Activated T-cell treated with anti-CD3 and anti-CD28 coated beads for 24 hours (primary cell): Measurements from ENCODE around the gene TSPAN9.

Experiments used
- DNase-seq: peaks from one replicate; pipeline ENCODE4 v3.0.0-alpha.2; 2020; ENCODE audit warnings: low read depth

Gene TSPAN9

GRCh38 chr12:3316776-3317480 is 239.7 kb downstream of the TSPAN9 start:
- DNase-seq: no peak

DNA sequence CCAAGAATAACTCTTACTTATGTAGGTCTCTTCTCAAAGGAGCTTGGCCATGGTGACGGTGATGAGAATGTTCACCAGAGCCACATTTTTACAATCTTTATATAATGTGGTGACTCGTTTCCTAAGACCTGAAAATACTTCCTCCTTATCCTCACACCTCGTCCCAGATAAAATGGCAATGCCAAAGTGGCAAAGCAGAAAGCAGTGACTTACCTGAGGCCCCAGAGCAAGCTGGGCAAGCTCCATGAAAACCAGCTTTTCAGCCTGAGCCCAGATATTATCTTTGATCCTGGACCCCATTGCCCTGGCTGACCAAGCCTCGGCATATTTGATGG is 240.3 kb downstream of the TSPAN9 start:
- no peak for DNase-seq

DNA sequence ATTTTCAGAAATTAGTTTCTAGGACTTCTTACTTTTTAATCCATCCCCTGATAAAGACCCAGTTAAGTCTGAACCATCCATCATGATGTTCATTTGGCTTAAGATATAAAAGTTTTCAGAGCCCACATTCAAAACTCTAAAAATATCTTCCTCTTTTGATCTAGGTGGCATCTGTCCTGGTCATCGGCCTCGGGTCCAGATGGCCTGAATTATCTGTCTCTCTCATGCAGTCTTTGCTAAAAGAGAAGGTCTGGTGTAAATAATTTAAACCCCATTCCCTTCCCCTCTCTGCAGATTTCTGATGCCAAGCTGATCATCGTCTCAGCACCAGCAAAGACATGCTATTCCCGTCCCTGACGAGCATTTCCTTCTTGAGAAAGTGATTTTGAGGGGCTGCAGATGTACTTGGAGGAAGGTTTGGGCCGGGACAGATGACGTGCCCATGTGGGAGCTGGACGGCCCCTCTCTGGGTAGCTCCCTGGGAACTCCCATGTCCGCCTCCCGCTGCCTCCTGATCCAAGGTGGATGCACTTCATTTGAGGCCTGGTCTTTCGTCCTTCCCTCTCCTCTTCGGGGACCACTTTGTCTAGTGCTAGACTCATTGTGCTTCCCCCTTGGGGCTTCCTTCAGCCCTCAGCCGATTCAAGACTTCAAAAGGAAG is 240.8 kb downstream of the TSPAN9 start:
- DNase-seq: no peak

DNA sequence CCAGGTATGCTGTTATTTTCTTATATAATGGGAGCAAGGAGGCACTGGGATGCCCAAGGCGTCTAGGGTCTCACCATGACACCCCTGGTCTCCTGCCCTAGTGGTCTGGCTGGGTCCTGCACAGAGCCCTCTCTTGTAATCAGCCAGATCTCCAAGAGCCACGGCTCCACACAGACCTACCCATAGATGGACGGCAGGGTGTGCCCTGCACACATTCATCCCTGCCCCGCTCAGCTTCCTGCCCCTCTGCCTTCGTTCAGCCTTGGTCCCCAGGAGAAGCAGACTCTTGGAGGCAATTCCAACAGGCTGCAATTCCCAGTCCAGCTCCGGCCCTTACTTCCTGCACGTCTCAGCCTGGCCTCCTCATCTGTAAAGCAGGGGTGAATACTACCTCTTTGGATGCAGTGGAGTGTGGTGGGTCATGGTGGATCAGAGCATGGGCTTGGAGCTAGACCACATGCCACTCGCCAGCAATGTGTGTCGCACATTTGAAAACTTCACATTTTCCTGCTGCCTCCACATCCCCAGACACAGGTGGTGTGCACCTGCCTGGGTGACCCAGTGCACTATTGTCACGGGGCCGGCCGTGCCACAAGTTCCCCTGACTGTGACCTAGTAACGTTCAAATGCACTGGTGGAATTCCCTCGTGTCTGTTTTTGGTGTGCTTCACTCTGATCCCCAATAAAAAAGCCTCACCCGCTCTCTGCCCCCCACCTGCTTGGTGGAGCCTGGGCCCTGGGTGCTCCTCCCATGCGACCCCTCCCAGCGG is 242.7 kb downstream of the TSPAN9 start:
- no peak for DNase-seq

GRCh38 chr12:3320881-3321509 is 243.8 kb downstream of the TSPAN9 start:
- DNase-seq: no peak

GRCh38 chr12:3321881-3322280 is 244.7 kb downstream of the TSPAN9 start:
- no peak for DNase-seq

- DNase-seq: no peak
Measured at GRCh38 chr12:3323002-3323685, 246.0 kb downstream of the TSPAN9 start.

DNA sequence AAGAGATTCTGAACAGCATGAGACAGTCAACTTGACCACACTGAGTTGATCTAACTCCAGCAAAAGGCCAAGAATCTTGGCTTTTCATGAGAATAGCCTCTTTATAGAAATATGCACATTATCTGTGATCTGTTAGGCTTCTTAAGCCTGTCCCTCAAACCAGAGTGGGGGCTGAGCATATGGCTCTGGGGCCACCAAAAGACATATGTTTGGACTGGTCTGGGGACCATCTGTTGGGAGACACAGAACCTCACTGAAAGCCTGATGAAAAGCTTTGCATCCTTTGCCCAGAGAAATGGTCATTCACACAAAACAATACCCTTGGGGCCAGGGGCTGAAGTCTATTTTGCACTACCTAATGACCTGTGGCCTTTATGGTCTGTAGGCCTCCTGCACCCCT is 248.6 kb downstream of the TSPAN9 start:
- no peak for DNase-seq

DNA sequence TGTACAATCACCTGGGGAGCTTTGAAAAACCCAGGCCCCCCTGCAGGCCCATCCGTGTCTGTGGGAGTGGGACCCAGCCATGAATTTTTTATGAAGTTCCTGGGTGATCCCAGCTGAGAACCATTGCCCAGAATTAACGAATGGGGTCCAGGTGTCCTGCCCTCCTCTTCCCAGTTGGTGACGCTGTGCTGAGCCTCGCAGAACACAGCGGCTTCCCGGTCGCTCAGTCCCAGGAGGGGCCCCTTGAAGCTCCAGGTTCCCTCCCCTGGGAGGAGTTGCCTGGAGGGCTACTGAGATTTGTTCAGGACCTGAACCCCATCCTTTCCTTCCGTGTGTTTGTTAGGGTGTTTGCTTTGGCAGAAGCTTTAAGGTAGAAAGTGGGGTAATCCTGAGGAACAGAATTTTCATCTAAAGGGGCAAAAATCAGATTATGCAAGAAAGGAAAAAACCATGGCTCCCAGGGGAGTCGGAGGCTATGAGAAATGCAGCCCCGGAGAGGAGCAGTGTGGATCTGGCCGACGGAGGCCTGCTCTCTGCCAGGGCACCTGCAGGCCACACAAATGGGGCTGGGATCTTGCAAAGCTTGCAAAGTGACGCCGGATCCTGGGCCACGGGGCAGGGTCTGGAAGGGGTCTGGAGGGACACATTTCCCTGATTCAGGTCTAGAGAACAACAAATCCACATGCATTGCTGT is 249.1 kb downstream of the TSPAN9 start:
- no peak for DNase-seq

- no peak for DNase-seq
Measured at GRCh38 chr12:3326850-3327780, 249.9 kb downstream of the TSPAN9 start.

GRCh38 chr12:3328081-3328480 is 250.9 kb downstream of the TSPAN9 start:
- DNase-seq: no peak

DNA sequence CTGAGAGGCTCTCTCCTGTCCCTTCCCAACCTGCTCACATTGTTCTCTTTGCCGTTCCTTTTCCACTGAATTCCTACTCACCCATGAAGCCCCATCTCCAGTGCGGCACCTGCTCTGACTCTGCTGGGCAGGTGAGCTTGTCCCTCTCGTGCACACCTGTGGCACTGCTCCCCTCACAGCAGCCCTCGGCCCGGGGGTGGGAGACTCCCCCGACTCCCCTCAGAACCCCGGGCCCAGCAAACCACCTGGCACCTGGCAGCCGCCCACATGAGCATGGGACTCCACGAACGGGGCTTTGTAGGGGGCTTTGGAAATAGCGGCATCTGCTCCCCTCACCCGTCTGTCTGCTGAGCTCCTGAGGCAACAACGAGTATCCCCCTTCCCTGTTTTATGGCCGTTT is 251.4 kb downstream of the TSPAN9 start:
- no peak for DNase-seq

DNA sequence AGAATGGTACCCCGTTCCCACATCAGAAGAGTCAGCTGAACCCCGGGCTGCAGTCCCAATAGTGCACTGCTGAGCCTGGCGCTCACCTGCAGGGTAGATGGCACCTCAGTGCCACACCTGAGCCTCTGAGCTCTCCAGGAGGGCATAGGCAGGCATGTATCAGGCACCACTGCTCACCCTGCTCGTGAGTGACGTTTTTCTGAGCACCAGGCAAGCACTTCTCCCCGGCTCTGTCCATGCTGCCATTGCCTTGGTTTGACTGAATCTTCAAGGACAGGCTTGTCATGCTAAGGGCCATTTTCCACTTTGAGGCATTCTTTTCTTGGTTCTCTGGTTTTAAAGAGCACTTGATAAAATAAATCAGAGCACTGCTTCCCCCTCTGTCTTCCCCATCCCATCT is 252.2 kb downstream of the TSPAN9 start:
- DNase-seq: no peak

- DNase-seq: no peak
Measured at GRCh38 chr12:3330976-3331510, 253.9 kb downstream of the TSPAN9 start.

GRCh38 chr12:3332188-3332587 is 255.0 kb downstream of the TSPAN9 start:
- no peak for DNase-seq

- DNase-seq: no peak
Measured at GRCh38 chr12:3333583-3333982, 256.4 kb downstream of the TSPAN9 start.

- DNase-seq: no peak
Measured at GRCh38 chr12:3333991-3334391, 256.8 kb downstream of the TSPAN9 start.

- DNase-seq: no peak
Measured at GRCh38 chr12:3335078-3335487, 257.9 kb downstream of the TSPAN9 start.
